ENCODE results near the gene DCAF11.

DCAF11 gene

DNA sequence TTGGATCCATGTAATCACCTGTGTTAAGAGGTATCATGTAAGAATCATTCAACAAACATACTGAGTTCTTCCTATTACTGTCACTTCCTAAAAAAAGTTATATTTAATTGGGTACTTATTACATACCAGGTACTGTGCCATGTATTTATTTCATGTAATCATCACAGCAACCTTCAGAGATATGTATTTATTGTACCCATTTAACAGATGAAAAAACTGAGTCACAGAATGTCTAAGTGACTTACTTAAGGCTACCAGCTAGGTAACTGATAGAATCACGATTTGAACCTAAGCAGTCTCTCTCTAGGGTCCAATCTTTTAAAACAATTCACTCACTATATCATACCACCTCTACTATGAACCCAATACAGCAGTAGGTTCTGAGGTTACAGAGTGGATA lies 29.9 kb downstream of the DCAF11 start:
- no peaks in the 10 kb centered on the region for H3F3A ChIP-seq (ENCODE audit: insufficient read depth, low read length)

DNA sequence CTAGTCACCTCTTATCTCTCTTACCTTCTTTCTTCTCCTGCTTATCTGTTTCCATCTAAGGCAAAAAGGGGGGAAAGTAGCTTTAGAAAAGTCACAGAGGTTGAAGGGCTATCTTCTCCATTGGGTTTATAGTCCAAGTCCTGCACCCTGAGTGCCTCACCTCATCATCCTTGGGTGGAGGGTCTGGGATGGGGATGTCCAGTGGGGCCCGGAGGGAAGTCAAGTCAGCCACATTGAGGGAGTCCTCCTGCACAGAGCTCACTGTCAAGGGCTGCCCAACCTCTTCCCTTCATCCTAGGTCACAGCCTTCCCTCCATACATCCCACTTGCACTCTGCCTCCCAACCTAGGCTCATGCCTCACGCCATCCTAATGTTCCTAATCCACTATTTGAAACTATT lies 30.6 kb downstream of the DCAF11 start:
- Histone ChIP-seq H3F3A (ENCODE audit: insufficient read depth, low read length) (no peaks in the 10 kb centered on the region), H3K9me3 (ENCODE audit: low read length) (no peaks in the 10 kb centered on the region), H3K9ac (ENCODE audit: low read length) (peak overlapping the region; percentile 99; the same call in 1 of the 2 replicates), H3K4me1 (ENCODE audit: insufficient read depth, low read length, severe bottlenecking) (peaks cover 28% of the 10 kb centered on the region), H3K4me2 (ENCODE audit: low read length) (peak overlapping the region; percentile 98), H3K4me3 (ENCODE audit: low read depth, low read length, poor library complexity, severe bottlenecking) (peak overlapping the region; percentile 97), H3K27me3 (ENCODE audit: insufficient read depth, low read length) (no peaks in the 10 kb centered on the region), H3K27ac (ENCODE audit: low read depth, low read length, poor library complexity, severe bottlenecking) (no peak overlapping the region), H2AFZ (ENCODE audit: low read length) (no peak overlapping the region), H3K79me2 (ENCODE audit: insufficient read depth, low read length) (peaks cover 13% of the 10 kb centered on the region), H3K36me3 (ENCODE audit: insufficient read depth, low read length) (peaks cover 42% of the 10 kb centered on the region), H4K20me1 (ENCODE audit: insufficient read depth, low read length) (no peaks in the 10 kb centered on the region), H3K9me2 (ENCODE audit: low read depth, low read length) (no peaks in the 10 kb centered on the region)
- no peak for TF ChIP-seq EZH2 (IDR thresholded peaks at IDR 0.05; ENCODE audit: borderline replicate concordance, low read length)
- TF ChIP-seq, protein P1, sequence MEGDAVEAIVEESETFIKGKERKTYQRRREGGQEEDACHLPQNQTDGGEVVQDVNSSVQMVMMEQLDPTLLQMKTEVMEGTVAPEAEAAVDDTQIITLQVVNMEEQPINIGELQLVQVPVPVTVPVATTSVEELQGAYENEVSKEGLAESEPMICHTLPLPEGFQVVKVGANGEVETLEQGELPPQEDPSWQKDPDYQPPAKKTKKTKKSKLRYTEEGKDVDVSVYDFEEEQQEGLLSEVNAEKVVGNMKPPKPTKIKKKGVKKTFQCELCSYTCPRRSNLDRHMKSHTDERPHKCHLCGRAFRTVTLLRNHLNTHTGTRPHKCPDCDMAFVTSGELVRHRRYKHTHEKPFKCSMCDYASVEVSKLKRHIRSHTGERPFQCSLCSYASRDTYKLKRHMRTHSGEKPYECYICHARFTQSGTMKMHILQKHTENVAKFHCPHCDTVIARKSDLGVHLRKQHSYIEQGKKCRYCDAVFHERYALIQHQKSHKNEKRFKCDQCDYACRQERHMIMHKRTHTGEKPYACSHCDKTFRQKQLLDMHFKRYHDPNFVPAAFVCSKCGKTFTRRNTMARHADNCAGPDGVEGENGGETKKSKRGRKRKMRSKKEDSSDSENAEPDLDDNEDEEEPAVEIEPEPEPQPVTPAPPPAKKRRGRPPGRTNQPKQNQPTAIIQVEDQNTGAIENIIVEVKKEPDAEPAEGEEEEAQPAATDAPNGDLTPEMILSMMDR (IDR thresholded peaks at IDR 0.05; ENCODE audit: low read length) = no peak

More for the DNA sequence above, 29.9 kb downstream of the DCAF11 start:
- Histone ChIP-seq H3K4me3 (ENCODE audit: low read depth, low read length, poor library complexity, severe bottlenecking) (no peak overlapping the region), H3K9me2 (ENCODE audit: low read depth, low read length) (no peaks in the 10 kb centered on the region), H3K9ac (ENCODE audit: low read length) (no peak overlapping the region), H3K27ac (ENCODE audit: low read depth, low read length, poor library complexity, severe bottlenecking) (no peak overlapping the region), H3K9me3 (ENCODE audit: low read length) (no peaks in the 10 kb centered on the region), H3K27me3 (ENCODE audit: insufficient read depth, low read length) (no peaks in the 10 kb centered on the region), H4K20me1 (ENCODE audit: insufficient read depth, low read length) (no peaks in the 10 kb centered on the region), H3K4me1 (ENCODE audit: insufficient read depth, low read length, severe bottlenecking) (peaks cover 33% of the 10 kb centered on the region), H3K36me3 (ENCODE audit: insufficient read depth, low read length) (peaks cover 38% of the 10 kb centered on the region), H2AFZ (ENCODE audit: low read length) (no peak overlapping the region), H3K4me2 (ENCODE audit: low read length) (no peak overlapping the region), H3K79me2 (ENCODE audit: insufficient read depth, low read length) (peaks cover 19% of the 10 kb centered on the region)
- TF ChIP-seq, protein P1 (IDR thresholded peaks at IDR 0.05; ENCODE audit: low read length) = no peak
- TF ChIP-seq EZH2 (IDR thresholded peaks at IDR 0.05; ENCODE audit: borderline replicate concordance, low read length) = no peak

DNA sequence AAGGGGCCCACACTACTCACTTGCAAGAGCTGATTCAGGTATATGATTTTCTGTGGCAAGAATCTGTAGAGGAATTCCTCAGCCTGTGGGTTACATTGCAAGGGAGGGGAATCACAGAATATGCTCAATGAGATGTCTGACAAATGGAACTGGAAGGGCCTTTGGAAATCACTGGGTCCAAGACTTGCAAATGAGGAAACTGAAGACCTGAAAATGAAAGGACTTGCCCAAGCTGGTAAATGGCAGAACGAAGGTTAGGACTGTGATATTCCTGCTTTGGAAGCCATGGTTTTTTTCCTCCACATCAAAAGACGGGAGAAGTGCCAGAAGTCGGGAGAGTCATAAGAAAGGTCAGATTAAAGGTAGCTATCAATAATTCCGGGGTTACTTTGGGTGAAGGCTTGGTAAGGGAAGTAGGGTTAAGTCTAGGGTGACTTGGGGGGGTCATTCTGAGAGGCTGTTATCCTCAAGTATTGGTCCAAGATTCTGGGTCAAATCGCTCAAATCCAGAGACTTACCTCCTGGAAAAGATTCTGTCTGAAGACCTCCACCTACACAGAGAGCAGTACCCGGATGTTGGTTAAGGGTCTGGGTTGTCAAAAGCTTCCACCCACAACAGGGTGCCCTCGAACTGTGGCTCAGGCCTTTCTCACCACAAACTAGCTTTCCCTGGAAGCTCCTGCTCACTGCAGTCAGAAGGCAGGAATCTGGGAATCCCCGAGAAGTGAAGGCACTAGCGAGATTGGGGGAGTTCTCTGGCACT lies 31.3 kb downstream of the DCAF11 start:
- Histone ChIP-seq H2AFZ (ENCODE audit: low read length) (no peak overlapping the region), H3K9ac (ENCODE audit: low read length) (peak overlapping the region; percentile 99), H3K4me3 (ENCODE audit: low read depth, low read length, poor library complexity, severe bottlenecking) (peak overlapping the region; percentile 97), H3K9me2 (ENCODE audit: low read depth, low read length) (no peaks in the 10 kb centered on the region), H3K36me3 (ENCODE audit: insufficient read depth, low read length) (peaks cover 48% of the 10 kb centered on the region), H3K4me2 (ENCODE audit: low read length) (peak overlapping the region; percentile 98), H3K79me2 (ENCODE audit: insufficient read depth, low read length) (peaks cover 6% of the 10 kb centered on the region), H4K20me1 (ENCODE audit: insufficient read depth, low read length) (no peaks in the 10 kb centered on the region), H3K9me3 (ENCODE audit: low read length) (no peaks in the 10 kb centered on the region), H3K27me3 (ENCODE audit: insufficient read depth, low read length) (no peaks in the 10 kb centered on the region), H3F3A (ENCODE audit: insufficient read depth, low read length) (no peaks in the 10 kb centered on the region), H3K27ac (ENCODE audit: low read depth, low read length, poor library complexity, severe bottlenecking) (peak overlapping the region; percentile 82), H3K4me1 (ENCODE audit: insufficient read depth, low read length, severe bottlenecking) (peaks cover 28% of the 10 kb centered on the region)
- no peak for TF ChIP-seq EZH2 (IDR thresholded peaks at IDR 0.05; ENCODE audit: borderline replicate concordance, low read length)
- TF ChIP-seq, protein P1 (IDR thresholded peaks at IDR 0.05; ENCODE audit: low read length) = no peak

All from OCI-LY1 (cell line).